Heart right ventricle (tissue), 16 donors: Measurements from ENCODE around the gene TOMM40L. TPM values are rescaled to one million over a fixed set of nuclear protein-coding genes. Genes with fewer than 3 reads are reported as not detected.

Source experiments
- ATAC-seq, 8 donors: fragments of 200-7000 bp; cut with Tn5 transposase; one replicate each; pipeline ENCODE4 v1.9.1; 2020; ENCODE audit warnings: mild to moderate bottlenecking in 8 of 8, moderate library complexity in 8 of 8, moderate number of reproducible peaks in 1 of 8
- DNase-seq, 2 donors: peaks; one replicate each; pipeline ENCODE4 v3.0.0-alpha.2; 2020
- H3K27ac ChIP-seq, 10 donors: fragments of 200-600 bp; sonication (generic) in 2 of 10; one replicate each; pipeline versions ENCODE4 v1.5.0 to v1.8.0; 2020 to 2022; ENCODE audit warnings: mild to moderate bottlenecking in 3 of 10
- H3K27me3 ChIP-seq, 7 donors: fragments of 200-600 bp; one replicate each; pipeline ENCODE4 v1.8.0; 2021 to 2022; ENCODE audit warnings: mild to moderate bottlenecking in 2 of 7
- H3K36me3 ChIP-seq, 9 donors: fragments of 200-600 bp; sonication (generic) in 1 of 9; one replicate each; pipeline versions ENCODE4 v1.5.0 to v1.8.0; 2020 to 2022; ENCODE audit warnings: mild to moderate bottlenecking in 2 of 9
- H3K4me1 ChIP-seq, 9 donors: fragments of 200-600 bp; sonication (generic) in 1 of 9; one replicate each; pipeline versions ENCODE4 v1.5.0 to v1.8.0; 2020 to 2022; ENCODE audit warnings: mild to moderate bottlenecking in 4 of 9
- H3K4me3 ChIP-seq, 10 donors: fragments of 200-600 bp; sonication (generic) in 2 of 10; one replicate each; pipeline versions ENCODE4 v1.5.0 to v1.8.0; 2020 to 2022; ENCODE audit warnings: mild to moderate bottlenecking in 7 of 10, moderate library complexity in 2 of 10
- H3K9me3 ChIP-seq, 11 donors: fragments of 200-600 bp in 10 of 11; sonication (generic) in 2 of 11; one replicate each; pipeline versions ENCODE4 v1.5.0 to v1.8.0; 2013 to 2022; ENCODE audit warnings: mild to moderate bottlenecking in 2 of 11, control low read depth in 1 of 11, moderate library complexity in 1 of 11
- WGBS, 2 donors: extraction: QIAGEN DNeasy Blood & Tissue Kit; methylation state at CpG; one replicate each; pipeline ENCODE4 v1.1.7; 2013; ENCODE audit warnings: inconsistent platforms in 1 of 2; 5-methylcytosine and 5-hydroxymethylcytosine counted together
- intact Hi-C, 10 donors: fragments of 100-400 bp; cut with DNase I; formaldehyde crosslinking; loops; one replicate each; pipeline versions ENCODE4 v1.11.1 to v1.14.2; 2022
- polyA plus RNA-seq, 2 donors: library from polyadenylated mRNA; stranded (reverse); fragments of 200-250 nt; gene quantifications; one replicate each; pipeline ENCODE4 v1.2.3, GENCODE V29; 2013
- total RNA-seq, 10 donors: library from RNA; stranded (reverse); fragmentation: NEBNext Ultra II Directional in 3 of 10; extraction: Animal tissue kit (Norgen Biotek cat#: 25700) in 3 of 10; gene quantifications; one replicate each; pipeline versions ENCODE4 v1.2.1 to v1.2.4, GENCODE V29; 2021 to 2023
- TF ChIP-seq, protein P1 (sequence below), 9 donors: fragments of 200-600 bp; sonication (generic) in 2 of 9; IDR thresholded peaks; one replicate each; pipeline versions ENCODE4 v1.5.0 to v1.8.0; 2021 to 2022; ENCODE audit warnings: antibody characterized with exemption in 9 of 9, mild to moderate bottlenecking in 5 of 9, moderate library complexity in 1 of 9
- donor health status: Arrhythmogenic right ventricular cardiomyopathy.
- donor health status: ischemic (EF 13 %, LVEDD 7.1; RV severe dilation, severe dysfunction).
- donor health status: healthy with polysubstance abuse.
- donor health status: DM: no; HTN: yes; CAD: no.
- donor health status: DM: no; HTN: no; CAD: no.
- donor health status: ischemic (EF 25% LVEDD 6.9; RV normal size, moderate dysfunction).
- donor health status: ischemic (EF 25% LVEDD 5.7; RV mildly dilated, moderate dysfunction).
- donor health status: healthy.
- donor health status: DM: yes; HTN: yes; CAD: no.
- donor health status: Ischemic cardiomyopathy.
- donor health status: ischemic (EF 35%, LVEDD 5.7; RV mildly dilated, moderate dysfunction).
- donor health status: nonischemic (EF 11% LVEDD 7.7; RV severe dilation, severe dysfunction).
- donor health status: DM: yes; HTN: yes; CAD: no.
- donor health status: PGD.
- donor health status: ischemic (EF 29% LVEDD 5.4; RV normal size, mild dysfunction).
- donor health status: nonischemic (EF 23%, LVEDD 6.1; RV moderate dilation, normal function).

TOMM40L gene
- total and polyA plus RNA-seq, 12 donors: 17.6 to 37.6 (median 32.8) TPM

DNA sequence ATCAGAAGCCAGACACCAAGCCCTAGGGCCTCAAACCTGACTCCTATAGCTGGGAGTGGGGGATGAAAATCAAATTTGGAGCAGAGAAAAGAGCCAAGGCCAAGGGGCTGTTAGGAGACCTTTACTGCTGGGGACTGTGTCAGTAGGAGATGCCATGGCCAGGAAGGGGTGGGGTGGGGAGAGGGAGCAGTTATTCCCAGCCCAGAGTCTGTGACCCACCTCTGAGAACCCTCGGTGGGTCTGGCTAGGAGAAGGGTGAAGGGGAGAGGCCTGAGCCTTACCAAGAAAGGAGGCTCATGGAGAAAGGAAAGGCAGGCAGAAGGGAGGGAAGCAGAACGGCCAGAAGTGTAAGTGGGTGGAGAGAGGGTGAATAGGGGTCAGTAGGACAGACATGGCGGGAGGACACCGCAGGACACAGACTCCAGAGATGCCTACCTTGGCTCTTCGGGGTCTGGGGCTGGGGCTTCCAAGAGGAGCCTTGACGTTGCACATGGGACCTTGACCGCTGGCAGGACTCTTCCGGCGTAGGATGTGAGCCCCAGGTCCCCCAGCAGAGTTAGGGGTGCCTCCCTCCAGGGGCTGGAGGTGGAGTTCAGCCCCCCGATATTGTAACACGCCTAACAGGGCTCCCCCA, 28.2 kb upstream of the TOMM40L start:
- ATAC-seq (no peak), DNase-seq (no peak)
- H3K4me3 ChIP-seq: peak overlapping the region; percentile 28 to 67 (median 57)
- WGBS, 2 donors: 57 to 61% methylated on average over 11 of the region's 11 CpGs
- H3K27ac ChIP-seq: peak overlapping the region; percentile 80 to 100 (median 98)
- peaks cover 0 to 40% (median 0%) of the 10 kb centered on the region in 9 donors for H3K36me3 ChIP-seq
- H3K4me1 ChIP-seq: peaks cover 35 to 89% (median 79%) of the 10 kb centered on the region in 9 donors
- H3K9me3 ChIP-seq: no peaks in the 10 kb centered on the region
- intact Hi-C loops: loop anchor here in 4 of 10 donors (10.0 kb wide), 1 partner anchor 187 kb away; no protein-coding TSS in a partner anchor
- H3K27me3 ChIP-seq: no peaks in the 10 kb centered on the region
- TF ChIP-seq, protein P1, sequence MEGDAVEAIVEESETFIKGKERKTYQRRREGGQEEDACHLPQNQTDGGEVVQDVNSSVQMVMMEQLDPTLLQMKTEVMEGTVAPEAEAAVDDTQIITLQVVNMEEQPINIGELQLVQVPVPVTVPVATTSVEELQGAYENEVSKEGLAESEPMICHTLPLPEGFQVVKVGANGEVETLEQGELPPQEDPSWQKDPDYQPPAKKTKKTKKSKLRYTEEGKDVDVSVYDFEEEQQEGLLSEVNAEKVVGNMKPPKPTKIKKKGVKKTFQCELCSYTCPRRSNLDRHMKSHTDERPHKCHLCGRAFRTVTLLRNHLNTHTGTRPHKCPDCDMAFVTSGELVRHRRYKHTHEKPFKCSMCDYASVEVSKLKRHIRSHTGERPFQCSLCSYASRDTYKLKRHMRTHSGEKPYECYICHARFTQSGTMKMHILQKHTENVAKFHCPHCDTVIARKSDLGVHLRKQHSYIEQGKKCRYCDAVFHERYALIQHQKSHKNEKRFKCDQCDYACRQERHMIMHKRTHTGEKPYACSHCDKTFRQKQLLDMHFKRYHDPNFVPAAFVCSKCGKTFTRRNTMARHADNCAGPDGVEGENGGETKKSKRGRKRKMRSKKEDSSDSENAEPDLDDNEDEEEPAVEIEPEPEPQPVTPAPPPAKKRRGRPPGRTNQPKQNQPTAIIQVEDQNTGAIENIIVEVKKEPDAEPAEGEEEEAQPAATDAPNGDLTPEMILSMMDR (IDR thresholded peaks at IDR 0.05): no peak

DNA sequence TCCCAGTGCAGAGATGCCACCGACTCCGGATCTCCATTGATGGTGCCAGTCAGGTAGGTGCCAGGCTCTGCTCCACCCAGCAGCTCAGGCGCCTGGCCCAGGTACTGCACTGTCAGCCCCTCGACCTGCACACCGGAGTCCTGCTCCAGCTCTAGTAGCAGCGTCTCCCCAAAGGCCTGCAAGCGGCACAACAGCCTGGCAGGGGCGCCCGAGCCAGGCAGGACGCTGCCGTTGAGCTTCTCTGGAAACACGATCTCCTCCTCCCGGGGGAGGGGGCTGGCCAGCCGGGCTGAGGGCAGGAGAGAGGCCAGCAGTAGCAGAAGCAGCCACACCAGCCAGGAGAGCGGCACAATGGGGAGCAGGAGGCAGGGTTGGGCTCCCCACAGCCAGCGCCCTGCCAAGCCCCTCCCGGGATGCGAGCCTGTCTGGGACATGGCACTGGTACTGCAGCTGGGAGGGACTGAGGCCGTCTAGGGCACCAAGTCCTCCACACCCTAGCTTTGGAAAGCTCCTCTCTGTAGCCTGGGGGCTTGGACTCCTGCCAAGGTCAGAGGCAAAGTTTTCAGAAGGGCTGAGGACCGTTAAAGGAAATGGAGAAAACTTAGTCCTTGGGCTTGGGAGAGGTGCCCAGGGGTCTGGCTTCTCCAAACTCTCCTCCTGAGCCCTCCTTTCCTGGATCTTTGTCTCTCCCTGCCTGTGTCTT, 27.5 kb upstream of the TOMM40L start:
- DNase-seq: peak in 1 of 2 donors; percentile 62
- Histone ChIP-seq H3K36me3 (peaks cover 0 to 35% (median 0%) of the 10 kb centered on the region in 9 donors), H3K27ac (peak overlapping the region; percentile 80 to 100 (median 98)), H3K4me3 (peak overlapping the region; percentile 28 to 67 (median 57)), H3K9me3 (no peaks in the 10 kb centered on the region), H3K4me1 (peaks cover 41 to 89% (median 79%) of the 10 kb centered on the region in 9 donors), H3K27me3 (no peaks in the 10 kb centered on the region)
- TF ChIP-seq, protein P1 (IDR thresholded peaks at IDR 0.05): no peak
- intact Hi-C loops: loop anchor here in 4 of 10 donors (10.0 kb wide), 1 partner anchor 186 kb away; no protein-coding TSS in a partner anchor
- WGBS, 2 donors: 22 to 25% methylated on average over 20 of the region's 20 CpGs
- ATAC-seq: no peak

GRCh38 chr1:161198897-161199431, 26.9 kb upstream of the TOMM40L start, which contains the start of gene ADAMTS4:
ADAMTS4 (minus strand) TSS chr1:161199054; CDS start chr1:161198627, 427 bp downstream.
- peak; percentile 62 to 87 for DNase-seq
- 49 to 63% methylated on average over 11 of the region's 11 CpGs for WGBS, 2 donors
- H3K4me3 ChIP-seq: peak within 1 kb of the TSS; percentile 28 to 67 (median 57)
- TF ChIP-seq, protein P1 (IDR thresholded peaks at IDR 0.05): no peak
- ATAC-seq: peak; percentile 9 to 44 (median 19)
- no peaks in the 10 kb centered on the region for H3K9me3 ChIP-seq
- intact Hi-C loops: loop anchor here in 4 of 10 donors (10.0 kb wide), 1 partner anchor 186 kb away; no protein-coding TSS in a partner anchor
- H3K27ac ChIP-seq: peak within 1 kb of the TSS; percentile 93 to 100 (median 98)
- peaks cover 44 to 89% (median 79%) of the 10 kb centered on the region in 9 donors for H3K4me1 ChIP-seq
- no peaks in the 10 kb centered on the region for H3K27me3 ChIP-seq
- peaks cover 0 to 35% (median 4%) of the 10 kb centered on the region in 9 donors for H3K36me3 ChIP-seq
